SK-N-SH treated with all-trans-retinoic acid at 6 μM for 48 hours (cell line): ENCODE data around the gene ATF6.
A peak's percentile ranks its signal among the peaks of the same experiment; 100 is the strongest.

ENCODE experiments used
- ATAC-seq: fragments of 200-7000 bp; cut with Tn5 transposase; 3 replicates; pipeline ENCODE4 v1.9.1; 2020; ENCODE audit warnings: mild to moderate bottlenecking, moderate library complexity
- ARNTL ChIP-seq: fragments of 450-650 bp; formaldehyde crosslinking; IDR thresholded peaks from 2 replicates; pipeline ENCODE4 v1.5.0; 2020; ENCODE audit warnings: low read depth, mild to moderate bottlenecking, moderate library complexity, borderline replicate concordance
- BACH2 ChIP-seq: fragments of 250-450 bp; sonication (Bioruptor Pico); IDR thresholded peaks from 2 replicates; pipeline ENCODE4 v1.9.0; 2021; ENCODE audit warnings: mild to moderate bottlenecking, borderline replicate concordance
- CREB5 ChIP-seq: fragments of 250-450 bp; sonication (Bioruptor Pico); IDR thresholded peaks from 2 replicates; pipeline ENCODE4 v1.5.1; 2020; ENCODE audit warnings: low read depth, mild to moderate bottlenecking, moderate library complexity
- CSDC2 ChIP-seq: fragments of 250-450 bp; sonication (Bioruptor Pico); IDR thresholded peaks from 2 replicates; pipeline ENCODE4 v1.5.0; 2020; ENCODE audit warnings: mild to moderate bottlenecking, moderate library complexity
- CSRNP3 ChIP-seq: fragments of 250-450 bp; sonication (Bioruptor Pico); IDR thresholded peaks from 2 replicates; pipeline ENCODE4 v1.5.1; 2021; ENCODE audit warnings: mild to moderate bottlenecking, moderate library complexity
- GLIS3 ChIP-seq: fragments of 250-450 bp; sonication (Bioruptor Pico); IDR thresholded peaks from 2 replicates; pipeline ENCODE4 v1.5.0; 2020; ENCODE audit warnings: mild to moderate bottlenecking, moderate library complexity
- ISL1 ChIP-seq: fragments of 250-450 bp; sonication (Bioruptor Pico); IDR thresholded peaks from 2 replicates; pipeline ENCODE4 v2.1.2; 2022; ENCODE audit warnings: mild to moderate bottlenecking, moderate library complexity
- OSR1 ChIP-seq: fragments of 250-450 bp; sonication (Bioruptor Pico); IDR thresholded peaks from 2 replicates; pipeline ENCODE4 v1.8.0; 2022; ENCODE audit warnings: moderate library complexity, mild to moderate bottlenecking, inconsistent platforms
- POU6F1 ChIP-seq: fragments of 250-450 bp; sonication (Bioruptor Pico); IDR thresholded peaks from 2 replicates; pipeline ENCODE4 v1.8.0; 2021; ENCODE audit warnings: low read depth, mild to moderate bottlenecking, moderate library complexity, borderline replicate concordance
- PPARA ChIP-seq: fragments of 250-450 bp; sonication (Bioruptor Pico); IDR thresholded peaks from 2 replicates; pipeline ENCODE4 v1.5.0; 2020; ENCODE audit warnings: mild to moderate bottlenecking, borderline replicate concordance
- RARB ChIP-seq: fragments of 250-450 bp; sonication (Bioruptor Pico); IDR thresholded peaks from 2 replicates; pipeline ENCODE4 v1.8.0; 2021; ENCODE audit warnings: mild to moderate bottlenecking, moderate library complexity
- SNAI2 ChIP-seq: fragments of 250-450 bp; sonication (Bioruptor Pico); IDR thresholded peaks from 2 replicates; pipeline ENCODE4 v1.5.0; 2020; ENCODE audit warnings: mild to moderate bottlenecking, moderate library complexity
- TSHZ2 ChIP-seq: fragments of 250-450 bp; sonication (Bioruptor Pico); IDR thresholded peaks from 2 replicates; pipeline ENCODE4 v1.5.0; 2020; ENCODE audit warnings: mild to moderate bottlenecking, moderate library complexity
- ZC3H10 ChIP-seq: fragments of 250-450 bp; sonication (Bioruptor Pico); IDR thresholded peaks from 2 replicates; pipeline ENCODE4 v1.5.1; 2021; ENCODE audit warnings: mild to moderate bottlenecking, moderate library complexity
- ZFP3 ChIP-seq: fragments of 250-450 bp; sonication (Bioruptor Pico); IDR thresholded peaks from 2 replicates; pipeline ENCODE4 v1.5.0; 2020; ENCODE audit warnings: mild to moderate bottlenecking, moderate library complexity
- ZFP30 ChIP-seq: fragments of 450-650 bp; formaldehyde crosslinking; IDR thresholded peaks from 2 replicates; pipeline ENCODE4 v1.5.0; 2022; ENCODE audit warnings: mild to moderate bottlenecking, moderate library complexity
- ZNF565 ChIP-seq: fragments of 450-650 bp; formaldehyde crosslinking; conservative IDR thresholded peaks from 2 replicates; pipeline ENCODE4 v1.5.0; 2020; ENCODE audit warnings: low read depth, mild to moderate bottlenecking, moderate library complexity
- ZNF8 ChIP-seq: fragments of 450-650 bp; formaldehyde crosslinking; IDR thresholded peaks from 2 replicates; pipeline ENCODE4 v1.5.0; 2020; ENCODE audit warnings: mild to moderate bottlenecking, moderate library complexity

Gene ATF6

GRCh38 chr1:161840363-161840762 is 74.2 kb downstream of the ATF6 start:
- no peak for TF ChIP-seq OSR1 (CRISPR knock-in tag)
- no peak for TF ChIP-seq ZFP3 (CRISPR knock-in tag)
- no peak for TF ChIP-seq ZC3H10
- no peak for TF ChIP-seq CSDC2
- no peak for TF ChIP-seq ZNF8 (CRISPR knock-in tag)
- ATAC-seq, result peak; percentile 62

GRCh38 chr1:161843156-161843555 is 77.0 kb downstream of the ATF6 start:
- ATAC-seq, result no peak
- no peak for TF ChIP-seq ISL1 (CRISPR knock-in tag)
- no peak for TF ChIP-seq GLIS3 (CRISPR knock-in tag)
- TF ChIP-seq CSRNP3, result no peak

- TF ChIP-seq POU6F1, result no peak
- TF ChIP-seq TSHZ2 (CRISPR knock-in tag), result no peak
- TF ChIP-seq ISL1 (CRISPR knock-in tag), result no peak
- TF ChIP-seq ZFP30 (CRISPR knock-in tag), result no peak
- no peak for TF ChIP-seq OSR1 (CRISPR knock-in tag)
- TF ChIP-seq ZC3H10, result no peak
- no peak for TF ChIP-seq GLIS3 (CRISPR knock-in tag)
- no peak for TF ChIP-seq RARB (CRISPR knock-in tag)
Measured at GRCh38 chr1:161844696-161845095, 78.6 kb downstream of the ATF6 start.

GRCh38 chr1:161848676-161849075 is 82.6 kb downstream of the ATF6 start:
- ATAC-seq, result peak; percentile 84
- TF ChIP-seq ZNF565, result no peak
- no peak for TF ChIP-seq TSHZ2 (CRISPR knock-in tag)
- TF ChIP-seq POU6F1, result no peak
- no peak for TF ChIP-seq BACH2 (CRISPR knock-in tag)
- no peak for TF ChIP-seq RARB (CRISPR knock-in tag)
- no peak for TF ChIP-seq OSR1 (CRISPR knock-in tag)
- TF ChIP-seq ARNTL (CRISPR knock-in tag), result no peak
- no peak for TF ChIP-seq CREB5 (CRISPR knock-in tag)
- TF ChIP-seq ZFP30 (CRISPR knock-in tag), result no peak
- no peak for TF ChIP-seq PPARA (CRISPR knock-in tag)
- TF ChIP-seq SNAI2 (CRISPR knock-in tag), result no peak
- no peak for TF ChIP-seq CSRNP3
- no peak for TF ChIP-seq ZNF8 (CRISPR knock-in tag)
- no peak for TF ChIP-seq ZFP3 (CRISPR knock-in tag)

More at GRCh38 chr1:161844696-161845095, 78.6 kb downstream of the ATF6 start:
- ATAC-seq, result no peak
